ENCODE measurements around the gene SERPINA3.
"Not testable (repeated sequence)": the region's sequence is repeated elsewhere in the genome, so short reads cannot be mapped to it uniquely, and the experiment has no call there.

SERPINA3 gene

DNA sequence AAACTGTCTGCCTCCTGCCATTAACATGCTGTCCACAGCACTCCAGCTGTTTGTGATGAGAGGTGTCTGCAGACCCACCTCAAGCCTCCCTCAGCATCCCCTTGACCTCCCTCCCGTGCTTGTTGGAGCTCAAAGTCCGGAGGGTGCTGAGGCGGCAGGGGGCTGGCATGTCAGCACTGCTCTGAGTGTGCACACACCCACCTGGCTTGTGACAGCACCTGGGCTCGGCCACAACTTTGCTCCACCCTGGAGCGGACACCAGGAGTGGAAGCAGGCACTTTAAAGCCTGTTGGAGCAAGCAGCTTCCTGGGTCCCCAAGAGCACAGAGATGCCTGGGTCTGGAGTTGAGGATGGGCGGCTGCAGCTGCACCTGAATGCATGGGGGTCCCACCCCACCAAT lies 20.9 kb downstream of the SERPINA3 start:
- ATAC-seq (no peak), DNase-seq (no peak)

DNA sequence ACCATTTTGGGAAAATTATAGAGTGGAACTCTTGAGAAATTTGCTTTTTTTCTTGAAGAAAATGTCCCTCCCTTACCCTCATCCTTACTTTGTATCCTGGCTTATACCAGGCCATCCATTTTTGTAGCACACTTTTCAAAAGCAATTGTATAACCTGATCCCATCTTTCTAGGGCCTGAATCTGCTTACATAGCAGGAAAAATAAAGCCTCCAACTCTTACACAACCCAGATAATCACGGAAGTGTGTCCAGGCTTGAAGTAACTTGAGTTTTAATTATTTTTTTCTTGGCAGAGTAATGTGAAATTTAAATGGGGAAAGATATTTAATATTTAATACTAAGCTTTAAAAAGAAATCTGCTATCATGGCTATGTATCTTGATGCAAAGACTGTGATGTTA lies 23.0 kb downstream of the SERPINA3 start:
- ATAC-seq (no peak), DNase-seq (no peak)

DNA sequence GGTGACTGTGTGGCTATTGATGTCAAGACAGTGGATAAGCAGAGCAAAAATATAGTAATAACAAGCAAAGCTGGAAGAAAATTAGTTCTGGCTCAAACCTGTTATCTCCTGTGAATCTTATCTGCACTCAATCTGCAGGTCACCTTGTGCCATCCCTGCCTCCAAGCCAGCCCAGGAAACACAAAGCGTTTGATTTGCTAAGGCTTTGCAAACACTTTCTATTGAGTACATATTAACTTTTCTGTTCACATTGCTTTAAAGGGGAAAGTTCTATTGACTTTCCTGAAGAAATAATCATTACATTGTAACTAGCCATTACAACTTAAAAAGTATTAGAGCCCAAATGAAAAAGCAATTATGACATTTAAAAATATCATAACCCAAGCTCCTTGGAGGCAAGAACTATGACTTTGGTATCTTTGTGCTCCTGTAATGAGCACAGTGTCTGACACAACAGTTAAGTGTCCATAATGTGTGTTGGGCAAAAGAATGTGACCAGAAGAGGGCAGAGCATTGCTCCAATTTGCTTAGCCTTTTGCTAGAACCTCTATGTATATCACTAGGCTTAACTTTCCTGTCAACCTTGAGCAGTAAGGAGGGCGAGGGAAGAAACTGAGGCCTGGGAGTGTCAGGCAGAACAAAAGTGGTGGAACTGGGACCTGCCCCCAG lies 24.7 kb downstream of the SERPINA3 start:
- no peak for DNase-seq
- ATAC-seq: no peak

DNA sequence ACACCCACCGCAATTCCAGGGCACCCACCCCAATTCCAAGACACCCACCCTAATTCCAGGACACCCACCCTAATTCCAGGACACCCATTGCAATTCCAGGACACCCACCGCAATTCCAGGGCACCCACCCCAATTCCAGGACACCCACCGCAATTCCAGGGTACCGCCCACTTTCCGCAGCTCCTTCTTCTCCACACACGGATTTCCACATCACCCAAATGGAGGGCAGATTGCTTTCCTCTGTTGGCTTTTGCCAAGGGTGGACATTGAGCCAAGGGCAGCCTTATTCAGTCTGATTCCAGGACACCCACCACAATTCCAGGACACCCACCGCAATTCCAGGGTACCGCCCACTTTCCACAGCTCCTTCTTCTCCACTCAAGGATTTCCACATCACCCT lies 25.6 kb downstream of the SERPINA3 start:
- not testable (repeated sequence) for DNase-seq, ATAC-seq

DNA sequence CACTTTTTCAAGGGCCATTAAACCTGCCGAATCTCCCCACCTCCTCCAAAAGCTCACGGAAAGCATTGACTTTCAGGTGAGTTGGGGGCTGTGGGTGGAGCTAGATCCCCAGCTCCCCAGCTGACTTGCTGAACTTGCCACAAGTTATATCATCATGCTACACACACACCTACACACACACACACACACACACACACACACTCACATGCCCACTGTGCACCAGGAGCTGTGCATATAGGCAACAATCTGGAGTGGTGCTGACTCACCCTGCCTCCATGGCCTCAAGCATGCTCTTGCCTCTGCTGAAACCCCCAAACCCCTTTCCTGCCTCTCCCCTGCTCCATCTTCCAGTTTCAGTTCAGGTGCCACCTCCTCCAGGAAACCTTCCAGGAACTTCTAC lies 26.1 kb downstream of the SERPINA3 start:
- no peak for ATAC-seq

DNA sequence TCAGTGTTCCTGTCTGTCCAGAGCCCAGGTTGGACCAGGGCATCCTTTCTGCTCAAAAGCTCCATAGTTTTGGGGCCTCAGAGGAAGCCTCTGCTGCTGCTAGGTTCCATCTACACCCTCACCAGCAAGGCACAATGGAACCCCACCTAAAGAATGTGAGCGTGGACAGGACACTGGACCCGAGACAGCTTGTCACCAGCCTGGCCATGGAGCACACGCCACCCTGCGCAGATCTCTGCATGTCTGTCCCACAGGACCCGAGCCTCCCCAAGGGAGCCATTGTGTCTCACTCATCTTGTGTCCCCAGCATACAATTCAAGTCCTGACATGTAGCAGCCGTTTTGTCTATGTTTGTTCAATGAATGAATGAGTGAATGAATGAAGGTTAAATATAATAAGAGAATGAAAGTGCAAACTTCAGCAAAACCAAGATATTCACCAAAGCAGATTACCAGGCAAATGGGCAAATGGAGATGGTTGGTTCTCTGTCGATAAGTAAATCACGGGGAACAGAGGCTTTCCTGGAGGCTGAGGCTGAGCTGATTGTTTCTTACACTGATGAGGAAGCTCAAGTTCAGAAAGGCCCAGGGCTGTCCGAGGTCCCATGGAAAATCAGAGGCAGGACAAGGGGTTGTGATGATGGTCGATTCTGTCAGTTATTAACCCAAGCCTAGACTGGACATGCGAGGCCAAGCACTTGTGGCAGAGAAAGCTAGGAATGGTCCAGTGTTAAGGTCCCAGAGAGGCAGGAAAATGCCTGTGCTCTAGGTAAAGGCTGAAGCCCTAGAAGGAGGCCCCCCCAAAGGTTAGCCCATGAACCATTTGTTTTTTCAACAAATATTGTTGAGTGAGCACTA lies 27.0 kb downstream of the SERPINA3 start:
- no peak for DNase-seq
- ATAC-seq: no peak

More for the DNA sequence above, 26.1 kb downstream of the SERPINA3 start:
- DNase-seq: no peak

DNA sequence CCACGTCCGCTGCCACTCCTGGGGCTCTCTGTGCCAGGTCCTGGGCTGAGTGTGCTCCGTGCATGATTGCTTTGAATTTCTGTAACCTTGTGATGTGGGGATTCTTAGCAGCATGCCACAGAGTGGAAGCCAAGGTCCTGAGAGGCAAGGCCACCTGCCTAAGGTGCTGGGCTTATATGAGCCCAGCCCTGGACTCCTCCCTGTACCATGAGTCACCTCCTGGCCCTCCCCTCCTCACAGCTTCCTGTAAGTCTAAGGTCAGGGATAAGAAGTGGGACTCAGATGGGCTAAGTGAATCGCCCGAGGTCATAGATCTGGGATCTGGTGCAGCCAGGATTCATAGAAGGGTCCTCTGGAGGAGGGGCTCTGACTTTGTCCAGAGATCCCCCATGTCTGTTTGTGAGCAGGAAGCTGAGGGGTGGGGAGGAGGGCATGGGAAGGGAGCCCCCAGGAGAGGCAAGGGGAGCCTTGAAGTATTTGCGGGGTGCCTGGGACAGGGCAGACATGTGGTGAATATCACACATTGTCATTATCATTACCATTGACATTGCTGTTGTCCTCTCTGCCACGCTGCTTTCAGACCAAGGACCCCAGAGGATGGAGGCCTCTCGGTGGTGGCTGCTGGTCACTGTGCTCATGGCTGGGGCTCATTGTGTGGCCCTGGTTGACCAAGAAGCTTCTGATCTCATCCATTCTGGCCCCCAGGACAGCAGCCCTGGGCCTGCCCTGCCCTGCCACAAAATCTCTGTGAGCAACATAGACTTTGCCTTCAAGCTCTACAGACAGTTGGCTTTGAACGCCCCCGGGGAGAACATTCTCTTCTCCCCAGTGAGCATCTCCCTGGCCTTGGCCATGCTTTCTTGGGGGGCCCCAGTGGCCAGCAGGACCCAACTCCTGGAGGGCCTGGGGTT lies 28.8 kb downstream of the SERPINA3 start:
- DNase-seq (no peak), ATAC-seq (peak; percentile 26)

DNA sequence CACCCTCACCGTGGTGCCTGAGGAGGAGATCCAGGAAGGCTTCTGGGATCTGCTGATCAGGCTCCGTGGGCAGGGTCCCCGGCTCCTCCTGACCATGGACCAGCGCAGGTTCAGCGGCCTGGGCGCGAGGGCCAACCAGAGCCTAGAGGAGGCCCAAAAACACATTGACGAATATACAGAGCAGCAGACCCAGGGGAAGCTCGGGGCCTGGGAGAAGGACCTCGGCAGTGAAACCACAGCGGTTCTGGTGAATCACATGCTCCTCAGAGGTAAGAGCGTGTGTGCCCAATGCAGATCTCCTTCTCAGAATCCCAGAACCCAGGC lies 29.4 kb downstream of the SERPINA3 start:
- no peak for DNase-seq
- no peak for ATAC-seq

DNA sequence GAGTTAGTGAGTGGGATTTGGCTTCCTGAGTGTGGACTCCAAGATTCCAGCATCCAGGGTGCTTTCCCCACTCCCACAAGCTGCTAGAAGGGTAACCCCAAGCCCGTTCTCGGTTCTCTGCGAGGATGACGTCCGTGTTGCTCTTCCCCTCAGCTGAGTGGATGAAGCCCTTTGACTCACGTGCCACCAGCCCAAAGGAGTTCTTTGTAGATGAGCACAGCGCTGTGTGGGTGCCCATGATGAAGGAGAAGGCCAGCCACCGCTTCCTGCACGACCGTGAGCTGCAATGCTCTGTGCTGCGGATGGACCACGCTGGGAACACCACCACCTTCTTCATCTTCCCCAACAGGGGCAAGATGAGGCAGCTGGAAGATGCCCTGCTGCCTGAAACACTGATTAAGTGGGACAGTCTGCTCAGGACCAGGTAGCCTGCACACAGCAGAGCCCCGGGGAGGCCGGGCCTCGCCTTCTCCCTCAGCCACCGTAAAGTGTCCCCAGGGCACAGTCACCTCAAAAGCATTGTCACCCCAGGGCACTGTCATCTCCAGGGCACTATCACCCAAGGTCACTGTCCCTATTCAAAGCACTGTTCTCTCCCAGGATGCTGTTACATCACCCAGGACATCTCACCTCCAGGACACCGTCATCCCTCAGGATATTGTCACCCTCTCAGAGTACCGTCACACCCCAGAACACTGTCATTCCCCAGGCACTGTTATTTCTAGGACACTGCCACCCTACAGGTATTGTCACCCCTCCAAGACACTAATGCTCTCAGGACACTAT lies 31.3 kb downstream of the SERPINA3 start:
- ATAC-seq (no peak), DNase-seq (no peak)

DNA sequence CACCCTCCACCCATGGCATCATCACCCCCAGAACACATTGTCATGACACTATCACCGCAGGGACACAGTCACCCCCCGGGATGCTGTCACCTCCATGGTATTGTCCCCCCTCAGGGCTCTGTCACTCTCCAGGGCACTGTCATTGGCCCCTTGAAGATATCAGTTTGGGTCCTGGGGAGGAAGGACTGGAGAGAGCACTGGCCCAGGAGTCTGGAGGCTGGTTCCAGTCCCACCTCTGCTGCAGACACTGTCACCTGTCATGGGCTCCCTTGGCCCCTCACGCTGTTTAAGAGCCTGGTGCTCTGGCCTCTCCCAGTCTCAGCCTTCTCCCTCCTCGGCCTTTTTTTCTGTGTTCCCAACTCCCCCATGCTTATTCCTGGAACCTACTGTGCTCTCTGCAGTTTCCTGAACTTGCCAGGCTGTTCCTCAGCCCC lies 31.9 kb downstream of the SERPINA3 start:
- DNase-seq (no peak), ATAC-seq (no peak)

DNA sequence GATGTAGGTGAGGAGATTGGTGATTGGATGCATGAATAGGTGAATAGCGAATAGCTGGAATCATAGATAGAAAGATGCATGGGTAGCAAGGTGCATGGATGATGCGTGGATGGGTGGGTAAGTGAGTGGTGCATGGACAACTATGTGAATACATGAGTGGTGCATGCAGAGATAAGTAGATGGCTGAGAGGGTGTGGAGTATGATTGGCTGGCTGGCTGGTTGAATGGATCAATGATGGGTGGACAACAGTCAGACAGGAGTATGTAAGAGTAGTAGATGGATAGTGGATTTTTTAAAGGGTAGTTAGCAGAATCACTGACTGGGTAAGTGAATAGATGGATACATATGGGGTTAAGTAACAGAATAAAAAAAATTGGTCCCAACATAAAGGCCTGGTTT lies 33.9 kb downstream of the SERPINA3 start:
- no peak for DNase-seq
- ATAC-seq: no peak

DNA sequence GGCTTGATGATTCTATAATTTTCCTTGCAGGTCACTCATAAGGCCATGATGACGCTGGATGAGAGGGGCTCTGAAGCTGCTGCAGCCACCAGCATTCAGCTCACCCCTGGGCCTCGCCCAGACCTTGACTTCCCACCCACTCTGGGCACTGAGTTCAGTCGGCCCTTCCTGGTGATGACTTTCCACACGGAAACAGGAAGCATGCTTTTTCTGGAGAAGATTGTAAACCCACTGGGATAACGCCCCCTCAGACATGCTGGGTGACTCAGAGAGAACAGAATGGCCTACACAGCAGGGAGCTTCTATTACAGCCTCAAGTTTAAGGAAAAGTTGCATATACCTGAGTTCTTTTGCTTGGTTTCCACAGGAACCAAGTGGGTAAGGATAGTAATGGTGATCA lies 34.3 kb downstream of the SERPINA3 start:
- no peak for DNase-seq
- no peak for ATAC-seq

DNA sequence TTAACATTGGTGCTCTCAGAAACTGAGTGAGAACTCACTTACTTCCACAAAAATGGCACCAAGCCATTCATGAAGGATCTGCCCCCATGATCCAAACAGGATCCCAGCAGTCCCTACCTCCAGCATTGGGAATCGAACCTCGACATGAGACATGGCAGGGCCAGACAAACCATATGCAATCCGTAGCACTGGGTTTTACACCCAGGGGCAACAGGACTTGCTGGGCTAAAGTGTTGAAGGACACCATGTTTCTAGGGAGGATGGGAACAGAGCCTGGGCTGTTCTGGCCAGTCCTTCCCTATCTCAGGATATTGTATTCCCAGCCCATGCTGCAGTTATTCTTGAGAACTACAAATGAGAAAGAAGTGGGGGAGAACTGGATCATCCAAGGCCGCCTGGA lies 36.6 kb downstream of the SERPINA3 start:
- no peak for ATAC-seq
- DNase-seq: no peak

DNA sequence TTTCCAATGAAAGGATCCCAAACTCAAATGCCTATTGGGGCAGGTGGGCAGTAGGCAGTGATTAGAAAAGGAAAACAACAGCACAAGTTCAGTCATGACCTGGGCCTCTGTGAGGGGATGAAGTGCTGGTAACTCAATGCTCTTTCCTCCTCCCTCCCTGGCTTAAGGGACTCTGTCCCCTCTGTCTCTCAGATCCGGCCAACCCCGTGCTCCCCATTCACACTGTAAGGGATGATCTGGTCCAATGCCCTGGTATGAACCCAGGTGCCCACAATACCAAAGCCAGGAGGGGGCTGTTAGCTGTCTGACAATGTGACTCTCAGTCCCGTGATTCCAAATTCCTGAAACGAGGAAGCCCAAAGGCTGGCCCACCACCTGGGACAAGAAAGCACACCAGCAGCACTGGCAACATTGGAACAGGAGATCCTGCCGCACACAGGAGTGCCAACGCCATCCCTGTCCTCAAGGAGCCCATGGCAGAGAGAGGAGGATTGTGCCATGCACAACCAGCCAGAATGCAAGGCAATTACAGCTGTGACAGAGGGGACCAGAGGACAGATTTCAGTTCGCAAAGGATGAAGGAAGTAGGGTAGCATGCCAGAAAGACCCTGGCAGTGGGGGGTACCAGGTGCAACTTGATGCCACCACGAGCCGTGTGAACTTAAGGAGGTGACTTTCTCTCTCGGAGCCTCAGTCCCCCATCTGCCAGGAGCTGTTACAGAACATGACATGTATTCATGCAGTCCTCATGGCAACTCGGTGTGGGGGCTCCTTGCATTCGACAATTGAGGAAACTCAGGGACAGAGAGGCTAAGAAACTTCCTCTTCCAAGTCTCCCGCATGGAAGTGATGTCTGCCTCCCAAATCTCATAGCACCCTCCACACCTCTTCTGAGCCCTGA lies 37.6 kb downstream of the SERPINA3 start:
- no peak for DNase-seq

DNA sequence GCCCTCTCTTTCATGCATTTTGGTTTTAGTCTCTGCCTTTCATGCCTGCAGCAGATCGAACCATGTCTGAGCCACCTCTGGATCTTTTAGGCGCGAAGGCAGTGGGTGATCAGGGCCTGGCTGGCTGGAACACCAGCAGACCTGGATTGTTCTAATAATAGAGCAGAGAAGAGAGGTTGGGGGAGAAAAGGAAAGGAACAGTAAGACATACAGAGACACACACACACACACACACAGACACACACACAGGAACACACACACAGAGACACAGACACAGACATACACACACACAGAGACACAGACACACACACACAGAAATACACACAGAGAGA lies 38.2 kb downstream of the SERPINA3 start:
- DNase-seq (no peak), ATAC-seq (no peak)

More for the DNA sequence above, 37.6 kb downstream of the SERPINA3 start:
- ATAC-seq: no peak

DNA sequence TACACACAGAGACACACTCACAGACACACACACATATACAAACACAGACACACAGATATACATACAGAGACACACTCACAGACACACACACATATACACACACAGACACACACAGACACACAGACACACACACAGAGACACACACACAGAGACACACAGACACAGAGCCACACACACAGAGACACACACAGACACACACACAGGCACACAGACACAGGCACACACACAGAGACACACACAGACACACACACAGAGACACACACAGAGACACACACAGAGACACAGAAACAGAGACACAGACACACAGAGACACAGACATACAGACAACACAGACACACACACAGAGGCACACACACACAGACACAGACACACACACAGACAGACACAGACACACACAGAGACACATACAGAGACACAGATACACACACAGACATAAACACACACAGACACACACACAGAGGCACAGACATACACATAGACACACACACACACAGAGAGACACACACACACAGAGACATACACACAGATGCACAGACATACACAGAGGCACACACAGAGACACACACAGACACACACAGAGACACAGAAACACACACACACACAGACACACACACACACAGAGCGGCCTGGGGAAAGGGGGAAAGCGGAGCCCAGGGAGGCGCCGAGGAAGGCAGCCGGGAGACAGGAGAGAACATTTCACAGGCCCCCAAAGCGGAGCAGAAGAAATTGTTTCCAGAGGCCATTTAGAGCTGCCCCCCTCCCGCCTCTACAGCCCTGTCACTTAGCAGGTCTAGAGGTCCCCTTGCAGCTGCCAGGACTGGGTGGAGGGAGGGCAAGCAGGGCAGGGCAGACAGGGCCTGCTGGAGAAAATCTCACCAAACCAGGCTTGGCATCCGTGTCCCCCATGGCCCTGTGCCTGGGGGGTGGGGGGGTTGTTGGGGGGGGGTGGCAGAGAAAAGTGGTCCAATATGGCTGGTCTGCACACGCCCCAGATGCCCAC lies 38.9 kb downstream of the SERPINA3 start:
- no peak for ATAC-seq
- no peak for DNase-seq

DNA sequence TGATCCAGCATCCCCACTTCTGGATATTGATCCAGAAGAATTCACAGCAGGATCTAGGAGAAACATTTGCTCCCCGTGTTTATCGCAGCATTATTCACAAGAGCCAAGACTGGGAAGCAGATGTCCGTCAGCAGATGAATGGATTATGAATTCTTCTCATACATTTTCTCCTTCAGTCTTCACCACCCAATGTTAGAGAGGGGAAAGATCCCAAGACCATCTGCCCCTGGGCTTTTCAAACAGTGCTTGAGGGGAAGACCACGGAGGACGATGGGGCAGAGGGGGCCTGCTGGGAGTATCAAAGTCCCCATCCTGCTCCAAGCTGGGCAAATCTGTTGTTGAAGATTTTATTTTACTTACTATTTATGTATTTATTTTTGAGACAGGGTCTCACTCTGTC lies 41.1 kb downstream of the SERPINA3 start:
- ATAC-seq: no peak
- no peak for DNase-seq

DNA sequence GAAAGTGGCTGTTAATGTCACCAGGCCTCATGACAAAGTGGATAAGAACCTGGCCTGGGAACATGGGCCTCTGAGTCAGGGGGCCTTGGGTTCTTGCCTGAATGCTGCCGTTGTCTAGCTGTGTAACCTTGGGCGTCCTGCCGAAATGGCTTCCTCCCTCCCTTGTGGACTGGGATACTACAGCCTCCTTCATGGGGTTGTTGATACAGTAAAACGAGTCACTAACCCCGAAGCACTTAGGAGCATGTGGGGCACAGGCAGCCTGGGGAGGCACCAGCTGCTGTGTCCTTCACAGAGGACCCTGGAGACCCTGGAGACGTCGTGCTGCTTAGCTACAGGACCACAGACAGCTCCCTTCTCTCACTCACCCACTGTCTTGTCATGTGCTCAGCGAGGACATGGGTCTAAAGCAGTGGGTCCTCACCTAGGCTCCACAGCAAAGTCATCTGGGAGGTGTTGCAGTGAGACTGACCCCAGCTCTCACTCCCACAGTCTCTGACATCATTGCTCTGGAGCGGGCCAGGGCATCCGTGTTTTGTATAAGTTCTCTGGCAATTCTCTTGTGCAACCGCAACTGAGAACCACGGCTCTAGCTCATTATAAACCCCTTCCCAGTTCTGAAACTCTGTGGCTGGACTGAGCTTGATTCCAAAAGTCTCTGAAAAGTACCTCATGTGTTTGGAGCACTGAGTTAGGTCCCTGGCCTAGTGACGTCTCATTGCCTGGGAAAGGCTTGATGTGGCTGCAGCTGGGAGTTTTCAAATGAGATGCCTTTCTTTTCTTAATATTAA lies 42.1 kb downstream of the SERPINA3 start:
- no peak for ATAC-seq

DNA sequence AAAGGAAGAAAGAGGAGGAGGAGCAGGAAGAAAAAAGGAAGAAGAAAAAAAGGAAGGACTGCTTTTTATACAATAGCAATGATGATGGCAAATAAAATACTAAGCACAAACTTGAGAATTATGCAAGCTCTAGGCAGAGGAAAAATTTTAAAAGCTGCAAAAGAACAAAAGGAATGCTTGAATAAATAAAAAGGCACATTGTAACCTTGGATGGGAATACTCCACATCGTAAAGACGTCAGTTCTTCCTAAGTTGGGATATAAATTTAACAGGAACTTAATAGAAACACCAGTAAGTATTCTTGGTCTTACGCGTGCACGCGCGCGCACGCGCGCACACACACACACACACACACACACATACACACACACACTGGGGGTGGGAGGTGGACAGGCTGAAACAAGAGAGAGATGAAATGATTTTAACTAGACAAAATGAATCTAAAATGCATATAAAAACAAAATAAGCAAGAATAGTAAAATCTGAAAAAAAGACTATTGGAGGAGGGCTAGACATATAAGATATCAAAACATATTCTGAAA lies 43.0 kb downstream of the SERPINA3 start:
- ATAC-seq: no peak
- DNase-seq: no peak

More for the DNA sequence above, 42.1 kb downstream of the SERPINA3 start:
- no peak for DNase-seq

Measured in stimulated activated naive CD8-positive, alpha-beta T cell treated with anti-CD3 and anti-CD28 coated beads, Interleukin-15, Interleukin-2, amounts not matched to agents 100 U/mL and 50 U/mL, for 24 hours (primary cell).